Lung (tissue), 16 donors: ENCODE results near the gene MEA1. TPM values are rescaled to one million over a fixed set of nuclear protein-coding genes. Genes with fewer than 3 reads are reported as not detected.

ENCODE experiments used
- ATAC-seq: fragments of 200-7000 bp; cut with Tn5 transposase; one replicate; pipeline ENCODE4 v1.9.1; 2020; ENCODE audit warnings: moderate number of reproducible peaks; ENCODE audit not compliant: insufficient read depth, low FRiP score
- DNase-seq, 3 donors: peaks; one replicate each; pipeline ENCODE4 v3.0.0-alpha.2; 2013 to 2017
- H3K27ac ChIP-seq, 2 donors: one replicate each; pipeline ENCODE4 v1.5.1; 2013; ENCODE audit warnings: mild to moderate bottlenecking in 2 of 2, moderate library complexity in 2 of 2, control low read depth in 1 of 2, inconsistent platforms in 1 of 2, low read depth in 1 of 2, low read length in 1 of 2
- H3K27me3 ChIP-seq, 3 donors: one replicate each; pipeline ENCODE4 v1.5.1; 2013; ENCODE audit warnings: low read length in 2 of 3; ENCODE audit not compliant: control insufficient read depth in 3 of 3, insufficient read depth in 3 of 3
- H3K36me3 ChIP-seq, 4 donors: one replicate each; pipeline ENCODE4 v1.5.1; 2013; ENCODE audit warnings: low read length in 4 of 4, mild to moderate bottlenecking in 1 of 4, moderate library complexity in 1 of 4; ENCODE audit not compliant: control insufficient read depth in 4 of 4, insufficient read depth in 4 of 4
- H3K4me1 ChIP-seq, 5 donors: one replicate each; pipeline ENCODE4 v1.5.1; 2013; ENCODE audit warnings: low read length in 5 of 5, mild to moderate bottlenecking in 2 of 5, moderate library complexity in 1 of 5; ENCODE audit not compliant: control insufficient read depth in 5 of 5, insufficient read depth in 5 of 5
- H3K4me3 ChIP-seq: one replicate; pipeline ENCODE4 v1.5.1; 2013; ENCODE audit warnings: mild to moderate bottlenecking, control low read depth, moderate library complexity
- H3K9ac ChIP-seq, 2 donors: one replicate each; pipeline ENCODE4 v1.5.1; 2013; ENCODE audit warnings: low read length in 2 of 2, control low read depth in 1 of 2; ENCODE audit not compliant: insufficient read depth in 1 of 2
- H3K9me3 ChIP-seq, 4 donors: one replicate each; pipeline ENCODE4 v1.5.1; 2013; ENCODE audit warnings: low read length in 3 of 4, mild to moderate bottlenecking in 1 of 4, moderate library complexity in 1 of 4; ENCODE audit not compliant: control insufficient read depth in 4 of 4, insufficient read depth in 3 of 4
- WGBS, 2 donors: extraction: QIAGEN DNeasy Blood & Tissue Kit; methylation state at CpG; one replicate each; pipeline ENCODE4 v1.1.7; 2013; 5-methylcytosine and 5-hydroxymethylcytosine counted together
- long read RNA-seq, 5 donors: transcript quantifications; one replicate each; lab custom pipeline, GENCODE V29; 2026
- polyA plus RNA-seq, 2 donors: library from polyadenylated mRNA; stranded (reverse); fragments of 200-250 nt; gene quantifications; one replicate each; pipeline ENCODE4 v1.2.1, GENCODE V29; 2013
- total RNA-seq, 2 donors: library from RNA; depleted of rRNA in 1 of 2; stranded (reverse); fragments of >200 nt in 1 of 2; gene quantifications; one replicate each; pipeline ENCODE4 v1.2.1, GENCODE V29; 2014 to 2021
- TF ChIP-seq, protein P1 (sequence below): IDR thresholded peaks from 2 replicates; pipeline ENCODE4 v1.5.1; 2012; ENCODE audit warnings: mild to moderate bottlenecking; ENCODE audit errors: control extremely low read depth, extremely low read depth
- donor health status: control.
- donor health status: control.
- donor health status: Bipolar disorder and iron deficiency.
- donor health status: healthy.
- donor health status: DM: yes; HTN: yes; CAD: no.

The MEA1 gene
- total RNA-seq (10 to 100 TPM; 32.5 to 47.2 TPM), polyA plus RNA-seq (100 to 1,000 TPM in 1 of 2 donors, 10 to 100 TPM in 1; 63.2 to 113 TPM)
- long read RNA-seq, donor 1, transcript MEA1-202 (3 exons, 2,152 nt), result major isoform, 30 of 74 reads
- long read RNA-seq, donor 1, transcript MEA1-204 (4 exons, 1,004 nt), result major isoform, 30 of 74 reads
- long read RNA-seq, donor 1, partial matches to known transcripts, result 14 of 74 reads
- long read RNA-seq, donor 1, other reads (novel, unspliced or antisense), result 0 of 74 reads
- long read RNA-seq, donor 2, transcript MEA1-202 (3 exons, 2,152 nt), result major isoform, 16 of 35 reads
- long read RNA-seq, donor 2, transcript MEA1-204 (4 exons, 1,004 nt), result minor isoform, 12 of 35 reads
- long read RNA-seq, donor 2, partial matches to known transcripts, result 5 of 35 reads
- long read RNA-seq, donor 2, other reads (novel, unspliced or antisense), result 0 of 35 reads
- long read RNA-seq, donor 3, transcript MEA1-202 (3 exons, 2,152 nt), result minor isoform, 11 of 26 reads
- long read RNA-seq, donor 3, transcript MEA1-204 (4 exons, 1,004 nt), result major isoform, 14 of 26 reads
- long read RNA-seq, donor 3, partial matches to known transcripts, result 0 of 26 reads
- long read RNA-seq, donor 3, other reads (novel, unspliced or antisense), result 0 of 26 reads
- long read RNA-seq, donor 4, transcript MEA1-204 (4 exons, 1,004 nt), result major isoform, 24 of 92 reads
- long read RNA-seq, donor 4, transcript MEA1-202 (3 exons, 2,152 nt), result minor isoform, 15 of 92 reads
- long read RNA-seq, donor 4, partial matches to known transcripts, result 41 of 92 reads
- long read RNA-seq, donor 4, other reads (novel, unspliced or antisense), result 10 of 92 reads
- long read RNA-seq, donor 5, transcript MEA1-201 (4 exons, 1,089 nt), result minor isoform, 5 of 79 reads
- long read RNA-seq, donor 5, transcript MEA1-202 (3 exons, 2,152 nt), result minor isoform, 24 of 79 reads
- long read RNA-seq, donor 5, transcript MEA1-204 (4 exons, 1,004 nt), result major isoform, 34 of 79 reads
- long read RNA-seq, donor 5, partial matches to known transcripts, result 16 of 79 reads
- long read RNA-seq, donor 5, other reads (novel, unspliced or antisense), result 0 of 79 reads

DNA sequence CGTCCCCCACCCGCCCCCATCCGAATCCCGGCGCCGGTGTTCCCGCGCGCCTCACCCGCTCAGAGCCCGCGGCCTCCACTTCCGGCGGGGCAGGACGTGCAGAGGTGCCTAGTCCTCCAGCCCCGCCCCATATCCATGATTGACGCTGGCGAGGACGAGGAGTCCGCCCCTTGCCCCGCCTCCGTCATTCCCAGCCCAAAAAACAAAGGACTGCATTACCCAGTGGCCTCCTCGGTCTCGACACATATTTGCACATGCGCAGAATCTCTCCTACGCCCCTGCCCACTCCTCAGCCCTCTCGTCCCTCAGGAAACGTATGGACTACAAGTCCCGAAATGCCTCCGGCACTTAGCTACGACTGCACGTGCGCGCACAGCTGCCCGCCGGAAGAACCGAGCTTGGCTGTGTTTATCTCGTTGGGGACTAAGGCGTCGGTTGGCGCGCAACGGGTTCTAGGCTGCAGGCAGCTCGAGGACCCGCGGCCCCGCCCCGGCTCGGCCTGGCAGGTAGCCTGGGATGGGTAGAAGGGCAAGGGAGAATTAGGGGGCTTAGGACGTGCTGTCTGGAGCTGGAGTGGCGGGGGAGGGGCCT is at the start of gene MEA1, which contains the start of gene KLHDC3:
Gene MEA1 (minus strand): TSS at position 104 of the 591 bp plus-strand sequence. CDS start 133 bp downstream, outside the sequence.
Gene KLHDC3 (plus strand): TSS at position 407 of the 591 bp plus-strand sequence. CDS start 2,944 bp downstream, outside the sequence.
- Histone ChIP-seq H3K9me3 (no peaks in the 10 kb centered on the region), H3K4me3 (peak within 1 kb of the TSS; percentile 71), H3K9ac (peak within 1 kb of the TSS; percentile 67 to 70), H3K4me1 (peaks cover 7 to 30% (median 15%) of the 10 kb centered on the region in 5 donors), H3K27ac (peak within 1 kb of the TSS; percentile 63 to 84), H3K27me3 (no peaks in the 10 kb centered on the region), H3K36me3 (peaks cover 15 to 35% (median 29%) of the 10 kb centered on the region in 4 donors)
- ATAC-seq (peak; percentile 98), DNase-seq (peak; percentile 100)
- TF ChIP-seq, protein P1, sequence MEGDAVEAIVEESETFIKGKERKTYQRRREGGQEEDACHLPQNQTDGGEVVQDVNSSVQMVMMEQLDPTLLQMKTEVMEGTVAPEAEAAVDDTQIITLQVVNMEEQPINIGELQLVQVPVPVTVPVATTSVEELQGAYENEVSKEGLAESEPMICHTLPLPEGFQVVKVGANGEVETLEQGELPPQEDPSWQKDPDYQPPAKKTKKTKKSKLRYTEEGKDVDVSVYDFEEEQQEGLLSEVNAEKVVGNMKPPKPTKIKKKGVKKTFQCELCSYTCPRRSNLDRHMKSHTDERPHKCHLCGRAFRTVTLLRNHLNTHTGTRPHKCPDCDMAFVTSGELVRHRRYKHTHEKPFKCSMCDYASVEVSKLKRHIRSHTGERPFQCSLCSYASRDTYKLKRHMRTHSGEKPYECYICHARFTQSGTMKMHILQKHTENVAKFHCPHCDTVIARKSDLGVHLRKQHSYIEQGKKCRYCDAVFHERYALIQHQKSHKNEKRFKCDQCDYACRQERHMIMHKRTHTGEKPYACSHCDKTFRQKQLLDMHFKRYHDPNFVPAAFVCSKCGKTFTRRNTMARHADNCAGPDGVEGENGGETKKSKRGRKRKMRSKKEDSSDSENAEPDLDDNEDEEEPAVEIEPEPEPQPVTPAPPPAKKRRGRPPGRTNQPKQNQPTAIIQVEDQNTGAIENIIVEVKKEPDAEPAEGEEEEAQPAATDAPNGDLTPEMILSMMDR, result no peak
- 0% methylated on average over 51 of the region's 51 CpGs for WGBS, 2 donors

DNA sequence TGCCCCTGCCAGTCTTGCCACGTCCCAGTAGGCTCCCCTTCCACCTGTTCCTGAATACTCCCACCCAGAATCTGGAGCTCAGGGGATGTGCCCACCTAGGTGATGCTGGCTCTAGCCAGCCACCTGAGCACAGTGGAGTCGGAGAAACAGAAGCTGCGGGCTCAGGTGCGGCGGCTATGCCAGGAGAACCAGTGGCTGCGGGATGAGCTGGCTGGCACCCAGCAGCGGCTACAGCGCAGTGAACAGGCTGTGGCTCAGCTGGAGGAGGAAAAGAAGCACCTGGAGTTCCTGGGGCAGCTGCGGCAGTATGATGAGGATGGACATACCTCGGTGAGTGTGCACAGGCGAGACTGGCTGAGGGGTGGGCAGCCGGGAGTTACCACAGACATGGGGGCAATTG is 49.1 kb upstream of the MEA1 start:
- peaks cover 10 to 32% (median 18%) of the 10 kb centered on the region in 4 donors for H3K36me3 ChIP-seq
- TF ChIP-seq, protein P1, result no peak
- no peak for ATAC-seq
- H3K4me3 ChIP-seq, result no peak overlapping the region
- peaks cover 4 to 20% (median 12%) of the 10 kb centered on the region in 5 donors for H3K4me1 ChIP-seq
- H3K9ac ChIP-seq, result no peak overlapping the region
- no peak overlapping the region for H3K27ac ChIP-seq
- WGBS, 2 donors, result 95 to 96% methylated on average over 12 of the region's 12 CpGs
- peaks cover 0 to 2% (median 0%) of the 10 kb centered on the region in 4 donors for H3K9me3 ChIP-seq
- DNase-seq, result no peak
- no peaks in the 10 kb centered on the region for H3K27me3 ChIP-seq

DNA sequence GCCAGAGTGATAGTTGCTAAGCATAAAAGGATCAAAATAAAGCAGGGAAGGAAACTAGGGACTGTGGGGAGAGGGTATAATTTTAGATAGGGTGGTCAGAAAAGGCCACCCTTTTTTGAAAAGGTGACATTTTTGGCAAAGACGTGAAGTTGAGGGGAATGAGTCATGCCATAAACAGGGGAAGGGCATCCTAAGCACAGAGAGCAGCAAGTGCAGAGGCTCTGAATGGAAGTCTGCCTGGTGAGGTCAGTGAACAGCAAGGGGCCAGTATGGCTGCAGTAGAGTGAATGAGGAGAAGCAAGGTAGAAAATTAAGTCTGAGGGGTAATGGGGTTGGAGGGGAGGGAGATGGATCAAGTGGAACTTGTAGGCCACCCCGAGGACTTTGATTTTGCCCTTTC is 48.1 kb upstream of the MEA1 start:
- 78 to 88% methylated on average over 2 of the region's 2 CpGs for WGBS, 2 donors
- H3K27ac ChIP-seq, result no peak overlapping the region
- no peaks in the 10 kb centered on the region for H3K27me3 ChIP-seq

More for the DNA sequence above, 48.1 kb upstream of the MEA1 start:
- H3K4me3 ChIP-seq, result no peak overlapping the region
- no peak for ATAC-seq
- H3K4me1 ChIP-seq, result peaks cover 4 to 20% (median 12%) of the 10 kb centered on the region in 5 donors
- H3K9ac ChIP-seq, result no peak overlapping the region
- peaks cover 0 to 2% (median 0%) of the 10 kb centered on the region in 4 donors for H3K9me3 ChIP-seq
- TF ChIP-seq, protein P1, result no peak
- no peak for DNase-seq
- peaks cover 7 to 34% (median 18%) of the 10 kb centered on the region in 4 donors for H3K36me3 ChIP-seq
